Liver (tissue), 9 donors: ENCODE results near the gene EMID1. TPM values are rescaled to one million over a fixed set of nuclear protein-coding genes. Genes with fewer than 3 reads are reported as not detected.

Experiments used
- DNase-seq: peaks from one replicate; pipeline ENCODE4 v3.0.0-alpha.2; 2017; ENCODE audit warnings: low spot score
- H3K27ac ChIP-seq, 2 donors: one replicate each; pipeline ENCODE4 v1.7.0; 2013; ENCODE audit warnings: inconsistent platforms in 2 of 2, low read length in 2 of 2, control low read depth in 1 of 2, low read depth in 1 of 2, mild to moderate bottlenecking in 1 of 2
- H3K27me3 ChIP-seq, 4 donors: one replicate each; pipeline versions ENCODE4 v1.6.1 to v1.7.0; 2013; ENCODE audit warnings: low read length in 3 of 4, inconsistent platforms in 1 of 4, mild to moderate bottlenecking in 1 of 4, moderate library complexity in 1 of 4; ENCODE audit not compliant: control insufficient read depth in 4 of 4, insufficient read depth in 4 of 4
- H3K36me3 ChIP-seq, 4 donors: one replicate each; pipeline versions ENCODE4 v1.6.1 to v1.7.0; 2013; ENCODE audit warnings: low read length in 3 of 4, mild to moderate bottlenecking in 3 of 4, low read depth in 1 of 4, moderate library complexity in 1 of 4; ENCODE audit not compliant: control insufficient read depth in 4 of 4, insufficient read depth in 3 of 4
- H3K4me1 ChIP-seq, 4 donors: one replicate each; pipeline versions ENCODE4 v1.6.1 to v1.7.0; 2013; ENCODE audit warnings: low read length in 3 of 4, mild to moderate bottlenecking in 3 of 4, moderate library complexity in 1 of 4; ENCODE audit not compliant: control insufficient read depth in 4 of 4, insufficient read depth in 4 of 4
- H3K4me3 ChIP-seq, 3 donors: one replicate each; pipeline versions ENCODE4 v1.6.1 to v1.7.0; 2013; ENCODE audit warnings: low read length in 3 of 3, control low read depth in 1 of 3, low read depth in 1 of 3, mild to moderate bottlenecking in 1 of 3
- H3K9ac ChIP-seq, 2 donors: one replicate each; pipeline ENCODE4 v1.7.0; 2013; ENCODE audit warnings: low read length in 2 of 2, mild to moderate bottlenecking in 2 of 2, moderate library complexity in 2 of 2, control low read depth in 1 of 2, low read depth in 1 of 2
- H3K9me3 ChIP-seq, 4 donors: one replicate each; pipeline versions ENCODE4 v1.6.1 to v1.7.0; 2013; ENCODE audit warnings: low read length in 3 of 4; ENCODE audit not compliant: control insufficient read depth in 4 of 4
- ATF3 ChIP-seq: IDR thresholded peaks from 2 replicates; pipeline ENCODE4 v1.6.1; 2016; ENCODE audit warnings: antibody characterized with exemption
- CTCF ChIP-seq: fragments of 150-350 bp; IDR thresholded peaks from 2 replicates; pipeline ENCODE4 v1.5.1; 2017; ENCODE audit warnings: improper control_type of control experiment, low read depth, low read length; ENCODE audit not compliant: missing input control
- EGR1 ChIP-seq, 2 donors: IDR thresholded peaks; 2 replicates each; pipeline ENCODE4 v1.6.1; 2016 to 2018; ENCODE audit warnings: antibody characterized with exemption in 2 of 2, low read depth in 2 of 2
- FOXA1 ChIP-seq: IDR thresholded peaks from 2 replicates; pipeline ENCODE4 v1.6.1; 2016; ENCODE audit warnings: antibody characterized with exemption
- FOXA2 ChIP-seq: IDR thresholded peaks from 2 replicates; pipeline ENCODE4 v1.6.1; 2016; ENCODE audit warnings: antibody characterized with exemption
- GABPA ChIP-seq, 2 donors: IDR thresholded peaks in 1 of 2; conservative IDR thresholded peaks in 1 of 2; 2 replicates each; pipeline ENCODE4 v1.6.1; 2016; ENCODE audit warnings: antibody characterized with exemption in 2 of 2, mild to moderate bottlenecking in 1 of 2, moderate library complexity in 1 of 2
- HNF4A ChIP-seq, 2 donors: conservative IDR thresholded peaks; 2 replicates each; pipeline ENCODE4 v1.6.1; 2016; ENCODE audit warnings: antibody characterized with exemption in 2 of 2, mild to moderate bottlenecking in 2 of 2
- HNF4G ChIP-seq: IDR thresholded peaks from 2 replicates; pipeline ENCODE4 v1.6.1; 2016; ENCODE audit warnings: antibody characterized with exemption
- JUND ChIP-seq, 2 donors: IDR thresholded peaks; 2 replicates each; pipeline ENCODE4 v1.6.1; 2016; ENCODE audit warnings: antibody characterized with exemption in 2 of 2
- MAX ChIP-seq: IDR thresholded peaks from 2 replicates; pipeline ENCODE4 v1.6.1; 2016; ENCODE audit warnings: antibody characterized with exemption
- NR2F2 ChIP-seq: IDR thresholded peaks from 2 replicates; pipeline ENCODE4 v1.6.1; 2016; ENCODE audit warnings: antibody characterized with exemption
- RAD21 ChIP-seq, 2 donors: IDR thresholded peaks; 2 replicates each; pipeline ENCODE4 v1.6.1; 2016; ENCODE audit warnings: antibody characterized with exemption in 2 of 2, mild to moderate bottlenecking in 2 of 2
- RXRA ChIP-seq, 2 donors: IDR thresholded peaks; 2 replicates each; pipeline ENCODE4 v1.6.1; 2017 to 2018; ENCODE audit warnings: antibody characterized with exemption in 2 of 2, mild to moderate bottlenecking in 1 of 2
- TAF1 ChIP-seq: conservative IDR thresholded peaks from 2 replicates; pipeline ENCODE4 v1.6.1; 2016; ENCODE audit warnings: antibody characterized with exemption, mild to moderate bottlenecking
- YY1 ChIP-seq: IDR thresholded peaks from 2 replicates; pipeline ENCODE4 v1.6.1; 2016; ENCODE audit warnings: antibody characterized with exemption, mild to moderate bottlenecking
- ZBTB33 ChIP-seq: IDR thresholded peaks from 2 replicates; pipeline ENCODE4 v1.6.1; 2016; ENCODE audit warnings: antibody characterized with exemption
- WGBS: extraction: QIAGEN DNeasy Blood & Tissue Kit; methylation state at CpG from one replicate; pipeline ENCODE4 v1.1.7; 2013; 5-methylcytosine and 5-hydroxymethylcytosine counted together
- polyA plus RNA-seq, 2 donors: library from polyadenylated mRNA; stranded (reverse) in 1 of 2; unstranded in 1 of 2; fragments of 200-250 nt in 1 of 2; fragments of >200 nt in 1 of 2; fragmentation: Nextera tagmentation in 1 of 2; extraction: Ambion mirVana in 1 of 2; gene quantifications; one replicate each; pipeline versions ENCODE4 v1.2.1 to v1.2.3, GENCODE V29; 2013 to 2015
- total RNA-seq, 2 donors: library from RNA; depleted of rRNA; stranded (reverse); fragments of >200 nt; gene quantifications; one replicate each; pipeline ENCODE4 v1.2.3, GENCODE V29; 2014
- TF ChIP-seq, protein P1 (sequence below): IDR thresholded peaks from 2 replicates; pipeline ENCODE4 v1.6.1; 2016; ENCODE audit warnings: antibody characterized with exemption, mild to moderate bottlenecking
- donor health status: healthy.
- donor health status: healthy.
- donor health status: healthy.
- donor health status: healthy.
- donor health status: healthy.

Gene EMID1
- total and polyA plus RNA-seq, 4 donors, result 0.89 to 8.9 (median 2.1) TPM

DNA sequence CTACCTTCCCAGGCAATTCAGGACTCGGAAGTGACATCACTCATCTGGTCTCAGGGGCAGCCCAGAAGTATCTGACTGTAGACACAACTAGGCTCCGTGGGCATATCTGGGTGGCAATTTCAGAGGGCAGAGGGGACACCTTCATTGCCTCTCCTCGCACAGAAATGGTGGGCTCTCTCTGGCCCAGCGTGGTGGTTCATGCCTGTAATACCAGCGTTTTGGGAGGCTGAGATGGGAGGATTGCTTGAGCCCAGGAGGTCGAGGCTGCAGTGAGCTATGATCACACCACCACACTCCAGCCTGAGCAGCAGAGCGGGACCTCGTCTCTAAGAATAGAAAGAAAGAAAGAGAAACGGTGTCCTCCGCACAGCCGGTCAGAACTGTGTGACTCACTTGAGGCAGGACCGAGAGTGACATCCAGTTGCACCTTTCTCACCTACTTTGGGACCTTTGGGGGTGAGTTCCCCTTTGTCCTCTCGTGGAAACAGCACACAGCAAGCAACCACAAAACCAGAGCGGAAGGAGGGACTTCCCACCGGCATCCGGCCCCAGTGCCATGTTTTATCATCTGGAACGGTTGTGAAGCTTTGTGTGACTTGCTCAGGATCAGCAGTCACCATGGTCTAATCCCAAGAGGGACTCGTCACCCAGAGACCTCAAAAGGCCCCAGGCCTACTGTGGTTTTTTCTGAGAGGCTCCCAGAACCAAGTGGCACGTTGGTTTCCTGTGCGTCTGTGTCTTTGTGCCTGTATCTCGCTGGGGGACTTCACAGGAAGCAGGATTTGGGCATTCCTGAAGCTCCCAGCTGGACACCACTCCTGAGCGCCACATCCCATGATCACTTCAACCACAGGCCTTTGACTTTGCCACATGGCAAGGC, 38.4 kb upstream of the EMID1 start:
- Histone ChIP-seq H3K4me3 (no peak overlapping the region), H3K4me1 (no peaks in the 10 kb centered on the region), H3K9me3 (no peaks in the 10 kb centered on the region), H3K27ac (no peak overlapping the region), H3K9ac (no peak overlapping the region), H3K27me3 (no peaks in the 10 kb centered on the region), H3K36me3 (no peaks in the 10 kb centered on the region)
- DNase-seq, result no peak
- WGBS, result 84% methylated on average over 22 of the region's 22 CpGs
- TF ChIP-seq NR2F2 (no peak), ZBTB33 (no peak), MAX (no peak), HNF4A (conservative IDR thresholded peaks at IDR 0.05) (no peak), RAD21 (IDR thresholded peaks at IDR 0.05) (no peak), JUND (IDR thresholded peaks at IDR 0.05) (no peak), GABPA (IDR thresholded peaks at IDR 0.05 in 1 of 2, conservative IDR thresholded peaks at IDR 0.05 in 1 of 2) (no peak), FOXA2 (no peak), RXRA (IDR thresholded peaks at IDR 0.05) (no peak)

- H3K36me3 ChIP-seq, result no peaks in the 10 kb centered on the region
- H3K9ac ChIP-seq, result no peak overlapping the region
- H3K4me1 ChIP-seq, result no peaks in the 10 kb centered on the region
- no peaks in the 10 kb centered on the region for H3K27me3 ChIP-seq
- no peak for DNase-seq
- no peak overlapping the region for H3K27ac ChIP-seq
- TF ChIP-seq MAX, result no peak
- 83% methylated on average over 10 of the region's 10 CpGs for WGBS
- H3K9me3 ChIP-seq, result peaks cover 0 to 8% (median 2%) of the 10 kb centered on the region in 4 donors
- H3K4me3 ChIP-seq, result no peak overlapping the region
Observed at GRCh38 chr22:29171721-29172120, 34.0 kb upstream of the EMID1 start.

DNA sequence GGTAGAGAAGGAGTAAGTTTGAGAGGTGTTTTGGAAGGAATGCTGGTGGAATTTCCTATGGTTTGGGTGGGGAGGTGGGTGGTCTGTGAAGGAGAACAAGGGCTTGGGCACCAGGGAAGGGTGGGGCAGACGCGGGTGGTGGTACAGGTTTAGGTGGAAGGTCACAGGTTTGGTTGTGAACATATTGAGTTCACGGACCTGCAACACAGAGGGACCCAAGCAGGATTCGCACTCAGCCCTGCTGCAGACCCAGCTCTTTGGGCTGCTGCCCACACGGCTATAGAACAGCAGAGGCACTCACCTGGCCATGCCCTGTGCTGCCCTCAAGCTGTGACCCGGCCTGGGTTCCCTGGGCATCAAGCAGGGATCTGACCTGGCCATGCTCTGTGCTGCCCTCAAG, 33.5 kb upstream of the EMID1 start:
- Histone ChIP-seq H3K9ac (no peak overlapping the region), H3K27me3 (no peaks in the 10 kb centered on the region), H3K27ac (no peak overlapping the region), H3K4me1 (no peaks in the 10 kb centered on the region), H3K9me3 (peaks cover 0 to 8% (median 2%) of the 10 kb centered on the region in 4 donors), H3K4me3 (no peak overlapping the region), H3K36me3 (no peaks in the 10 kb centered on the region)
- no peak for DNase-seq
- 93% methylated on average over 6 of the region's 6 CpGs for WGBS
- no peak for TF ChIP-seq YY1
- no peak for TF ChIP-seq CTCF
- no peak for TF ChIP-seq ZBTB33
- no peak for TF ChIP-seq JUND (IDR thresholded peaks at IDR 0.05)
- TF ChIP-seq, protein P1, sequence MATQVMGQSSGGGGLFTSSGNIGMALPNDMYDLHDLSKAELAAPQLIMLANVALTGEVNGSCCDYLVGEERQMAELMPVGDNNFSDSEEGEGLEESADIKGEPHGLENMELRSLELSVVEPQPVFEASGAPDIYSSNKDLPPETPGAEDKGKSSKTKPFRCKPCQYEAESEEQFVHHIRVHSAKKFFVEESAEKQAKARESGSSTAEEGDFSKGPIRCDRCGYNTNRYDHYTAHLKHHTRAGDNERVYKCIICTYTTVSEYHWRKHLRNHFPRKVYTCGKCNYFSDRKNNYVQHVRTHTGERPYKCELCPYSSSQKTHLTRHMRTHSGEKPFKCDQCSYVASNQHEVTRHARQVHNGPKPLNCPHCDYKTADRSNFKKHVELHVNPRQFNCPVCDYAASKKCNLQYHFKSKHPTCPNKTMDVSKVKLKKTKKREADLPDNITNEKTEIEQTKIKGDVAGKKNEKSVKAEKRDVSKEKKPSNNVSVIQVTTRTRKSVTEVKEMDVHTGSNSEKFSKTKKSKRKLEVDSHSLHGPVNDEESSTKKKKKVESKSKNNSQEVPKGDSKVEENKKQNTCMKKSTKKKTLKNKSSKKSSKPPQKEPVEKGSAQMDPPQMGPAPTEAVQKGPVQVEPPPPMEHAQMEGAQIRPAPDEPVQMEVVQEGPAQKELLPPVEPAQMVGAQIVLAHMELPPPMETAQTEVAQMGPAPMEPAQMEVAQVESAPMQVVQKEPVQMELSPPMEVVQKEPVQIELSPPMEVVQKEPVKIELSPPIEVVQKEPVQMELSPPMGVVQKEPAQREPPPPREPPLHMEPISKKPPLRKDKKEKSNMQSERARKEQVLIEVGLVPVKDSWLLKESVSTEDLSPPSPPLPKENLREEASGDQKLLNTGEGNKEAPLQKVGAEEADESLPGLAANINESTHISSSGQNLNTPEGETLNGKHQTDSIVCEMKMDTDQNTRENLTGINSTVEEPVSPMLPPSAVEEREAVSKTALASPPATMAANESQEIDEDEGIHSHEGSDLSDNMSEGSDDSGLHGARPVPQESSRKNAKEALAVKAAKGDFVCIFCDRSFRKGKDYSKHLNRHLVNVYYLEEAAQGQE, result no peak
- no peak for TF ChIP-seq TAF1
- TF ChIP-seq HNF4G, result no peak
- no peak for TF ChIP-seq FOXA1
- TF ChIP-seq ATF3, result no peak
- TF ChIP-seq GABPA (IDR thresholded peaks at IDR 0.05 in 1 of 2, conservative IDR thresholded peaks at IDR 0.05 in 1 of 2), result no peak
- TF ChIP-seq EGR1 (IDR thresholded peaks at IDR 0.05; ENCODE audit: low read depth in 2 of 2), result no peak
